Thymus (tissue), 11 donors: ENCODE data around the gene SP7. TPM values are rescaled to one million over a fixed set of nuclear protein-coding genes. Genes with fewer than 3 reads are reported as not detected.
A peak's percentile ranks its signal among the peaks of the same experiment; 100 is the strongest.

Source experiments
- DNase-seq, 9 donors: peaks; one replicate each; pipeline ENCODE4 v3.0.0-alpha.2; 2013; ENCODE audit warnings: low spot score in 9 of 9, low read depth in 6 of 9, missing footprints in 1 of 9
- H3K27ac ChIP-seq, 2 donors: one replicate each; pipeline ENCODE4 v1.5.1; 2013; ENCODE audit warnings: control low read depth in 1 of 2, low read depth in 1 of 2, low read length in 1 of 2, mild to moderate bottlenecking in 1 of 2, moderate library complexity in 1 of 2
- H3K27me3 ChIP-seq, 2 donors: one replicate each; pipeline ENCODE4 v1.5.1; 2013; ENCODE audit warnings: low read length in 1 of 2; ENCODE audit not compliant: control insufficient read depth in 2 of 2, insufficient read depth in 1 of 2
- H3K36me3 ChIP-seq, 2 donors: one replicate each; pipeline ENCODE4 v1.5.1; 2013; ENCODE audit warnings: low read length in 1 of 2, mild to moderate bottlenecking in 1 of 2, moderate library complexity in 1 of 2; ENCODE audit not compliant: control insufficient read depth in 2 of 2, insufficient read depth in 2 of 2
- H3K4me1 ChIP-seq, 2 donors: one replicate each; pipeline ENCODE4 v1.5.1; 2013; ENCODE audit warnings: low read length in 2 of 2; ENCODE audit not compliant: control insufficient read depth in 2 of 2, insufficient read depth in 2 of 2
- H3K4me3 ChIP-seq, 2 donors: one replicate each; pipeline ENCODE4 v1.5.1; 2013; ENCODE audit warnings: low read length in 2 of 2, control low read depth in 1 of 2, mild to moderate bottlenecking in 1 of 2
- H3K9me3 ChIP-seq, 2 donors: one replicate each; pipeline ENCODE4 v1.5.1; 2013; ENCODE audit warnings: low read length in 1 of 2, mild to moderate bottlenecking in 1 of 2; ENCODE audit not compliant: control insufficient read depth in 2 of 2, insufficient read depth in 1 of 2
- whole genome bisulfite sequencing: extraction: QIAGEN DNeasy Blood & Tissue Kit; methylation state at CpG from one replicate; pipeline ENCODE4 v1.1.7; 2013; 5-methylcytosine and 5-hydroxymethylcytosine counted together
- polyA plus RNA-seq: library from polyadenylated mRNA; stranded (reverse); fragments of 200-250 nt; gene quantifications from one replicate; pipeline ENCODE4 v1.2.3, GENCODE V29; 2013
- total RNA-seq: library from RNA; stranded (reverse); fragments of 120-200 nt; gene quantifications from one replicate; pipeline ENCODE4 v1.2.4, GENCODE V29; 2013
- donor health status: healthy.

Gene SP7
- total and polyA plus RNA-seq, 2 donors: 0.02 TPM; not detected in 1

DNA sequence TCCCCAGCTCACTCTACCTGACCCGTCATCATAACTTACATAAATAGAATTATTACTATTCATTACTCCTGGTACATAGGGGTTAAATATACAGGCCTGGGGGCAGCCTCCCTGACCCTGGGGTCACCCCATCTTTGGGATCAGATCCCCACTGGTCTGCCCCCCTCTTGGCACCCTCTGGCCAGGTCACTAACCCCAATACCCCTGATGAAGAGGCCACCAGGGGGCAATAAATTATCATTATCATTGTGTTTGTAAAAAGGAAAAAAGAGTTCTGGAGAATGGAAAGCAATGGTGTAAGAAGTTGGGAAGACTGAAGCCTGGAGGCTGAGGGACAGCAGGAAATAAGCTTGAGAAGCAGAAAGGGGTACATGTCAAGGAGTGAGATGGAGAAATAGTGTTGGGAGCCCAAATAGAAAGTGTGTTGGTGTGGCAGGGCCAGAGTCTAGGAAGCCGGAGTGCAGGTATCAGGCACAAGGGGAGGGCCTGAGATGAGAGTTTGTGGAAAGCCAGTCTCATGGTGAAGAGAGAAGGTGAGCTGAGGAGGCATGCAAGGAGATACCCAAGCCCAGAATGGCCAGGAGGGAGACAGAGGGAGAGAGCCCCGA lies 8.6 kb downstream of the SP7 start:
- WGBS: 91% methylated on average over 3 of the region's 3 CpGs
- H3K27me3 ChIP-seq: peaks cover 2 to 63% of the 10 kb centered on the region in 2 donors
- peaks cover 9 to 34% of the 10 kb centered on the region in 2 donors for H3K4me1 ChIP-seq
- H3K9me3 ChIP-seq: no peaks in the 10 kb centered on the region
- H3K27ac ChIP-seq: no peak overlapping the region
- H3K4me3 ChIP-seq: no peak overlapping the region
- no peak for DNase-seq
- no peaks in the 10 kb centered on the region for H3K36me3 ChIP-seq

DNA sequence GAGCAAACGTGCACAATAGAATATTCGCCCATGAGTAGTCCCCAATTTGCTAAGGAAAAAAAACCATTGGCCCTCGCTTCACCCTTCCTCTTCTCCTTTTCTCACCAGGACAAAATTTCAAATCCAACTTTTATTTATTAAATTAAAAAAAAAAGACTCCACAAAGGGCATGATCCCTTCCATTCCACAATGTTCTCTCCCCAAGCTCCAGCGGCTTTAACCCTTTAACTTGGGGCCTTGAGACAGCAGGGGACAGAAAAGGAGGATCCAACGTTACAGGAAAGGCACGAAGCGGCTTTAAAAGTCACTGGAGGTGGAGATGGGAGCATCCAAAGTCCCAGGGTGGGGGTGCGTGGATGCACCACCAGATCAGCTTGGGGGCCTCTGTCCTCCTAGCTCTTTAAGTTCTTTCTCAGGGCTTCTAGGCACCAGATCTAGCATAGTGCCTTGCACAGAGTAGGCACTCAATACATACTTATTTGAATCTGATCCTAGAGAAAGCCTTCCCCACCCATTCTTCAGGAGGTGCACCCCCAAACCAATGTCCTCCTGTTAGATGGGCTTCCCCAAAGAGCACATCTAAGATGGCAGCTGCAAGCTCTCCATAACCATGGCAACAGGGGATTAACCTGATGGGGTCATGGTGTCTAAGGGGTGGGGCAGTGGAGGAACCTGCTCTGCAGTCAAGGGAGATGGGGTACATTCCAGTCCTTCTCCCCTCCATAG lies 9.5 kb downstream of the SP7 start:
- peaks cover 2 to 55% of the 10 kb centered on the region in 2 donors for H3K27me3 ChIP-seq
- 89% methylated on average over 8 of the region's 8 CpGs for WGBS
- DNase-seq: no peak
- no peaks in the 10 kb centered on the region for H3K36me3 ChIP-seq
- H3K4me1 ChIP-seq: peaks cover 13 to 43% of the 10 kb centered on the region in 2 donors
- no peak overlapping the region for H3K27ac ChIP-seq
- no peak overlapping the region for H3K4me3 ChIP-seq
- no peaks in the 10 kb centered on the region for H3K9me3 ChIP-seq

DNA sequence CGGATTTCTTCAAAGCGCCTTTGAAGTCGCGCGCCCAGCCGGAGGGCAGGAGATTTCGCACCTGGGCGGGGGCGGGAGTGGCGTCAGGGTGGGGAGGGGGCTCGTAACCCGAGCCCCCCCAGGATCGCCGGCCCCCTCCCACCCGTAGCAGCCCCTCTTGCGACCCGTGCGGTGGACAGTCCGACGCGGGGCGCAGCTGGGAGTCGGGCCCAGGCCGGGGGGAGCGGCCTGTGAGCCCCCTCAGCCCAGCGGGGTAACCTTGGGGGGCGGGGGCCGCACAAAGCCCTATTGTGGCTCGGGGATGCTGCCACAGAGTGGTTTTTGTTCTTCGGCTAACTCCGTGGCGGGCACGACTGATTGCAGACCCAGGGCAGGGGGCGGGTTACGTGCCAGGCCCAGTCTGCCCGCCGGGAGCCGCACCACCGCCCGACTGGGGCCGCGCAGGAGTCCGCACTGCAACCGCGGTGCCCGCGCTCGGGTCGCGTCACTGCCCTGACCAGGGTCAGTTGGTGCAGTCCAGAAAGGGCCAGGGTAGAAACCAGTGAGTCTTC lies 10.6 kb downstream of the SP7 start:
- DNase-seq: peak in 1 of 9 donors; percentile 60
- no peaks in the 10 kb centered on the region for H3K36me3 ChIP-seq
- H3K27me3 ChIP-seq: peaks cover 2 to 48% of the 10 kb centered on the region in 2 donors
- H3K9me3 ChIP-seq: no peaks in the 10 kb centered on the region
- peak overlapping the region in 1 of 2 donors; percentile 15 for H3K27ac ChIP-seq
- peak overlapping the region; percentile 76 to 83 for H3K4me3 ChIP-seq
- under 1% methylated on average over 50 of the region's 50 CpGs for WGBS
- peaks cover 16 to 46% of the 10 kb centered on the region in 2 donors for H3K4me1 ChIP-seq

DNA sequence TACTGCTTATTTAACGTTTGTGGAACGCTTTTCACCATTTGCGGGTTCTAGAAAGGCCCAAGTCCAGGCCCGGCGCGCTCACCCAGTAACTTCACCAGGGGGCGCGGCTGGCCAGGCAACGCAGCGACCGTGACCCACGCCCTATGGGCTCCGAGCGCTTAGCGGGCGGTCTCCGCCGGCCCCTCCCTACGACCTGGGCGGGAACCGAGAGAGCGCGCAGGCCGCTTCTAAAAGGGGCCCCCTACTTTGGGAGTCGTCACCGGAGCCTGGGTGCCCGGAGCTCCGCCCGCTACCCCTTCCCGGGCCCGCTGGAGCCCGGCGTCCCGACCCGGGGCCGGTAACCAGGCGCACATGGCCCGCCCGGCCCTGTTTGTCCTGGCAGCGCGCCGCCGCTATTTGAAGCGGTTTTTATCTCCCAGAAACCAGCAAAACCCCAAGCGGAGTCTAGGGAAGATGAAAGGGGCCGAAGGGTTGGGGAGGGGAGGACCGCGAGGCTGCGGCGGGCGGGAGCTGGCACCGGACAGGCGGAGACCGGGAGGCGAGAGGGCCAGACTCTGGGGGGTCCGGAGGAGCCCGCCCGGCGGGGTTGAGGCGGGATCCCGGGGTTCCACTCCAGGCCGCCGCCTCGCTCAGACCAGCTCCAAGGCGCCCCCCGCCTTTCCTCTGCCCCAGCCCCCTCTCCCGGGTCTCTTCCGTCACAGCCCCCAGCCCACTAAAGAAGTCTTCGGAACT lies 11.2 kb downstream of the SP7 start:
- WGBS: under 1% methylated on average over 69 of the region's 69 CpGs
- DNase-seq: peak in 7 of 9 donors; percentile 58 to 86 (median 63)
- H3K27ac ChIP-seq: peak overlapping the region; percentile 90 to 97
- H3K36me3 ChIP-seq: peaks cover 0 to 4% of the 10 kb centered on the region in 2 donors
- H3K4me3 ChIP-seq: peak overlapping the region; percentile 76 to 83
- peaks cover 2 to 46% of the 10 kb centered on the region in 2 donors for H3K27me3 ChIP-seq
- H3K9me3 ChIP-seq: no peaks in the 10 kb centered on the region
- H3K4me1 ChIP-seq: peaks cover 20 to 52% of the 10 kb centered on the region in 2 donors

DNA sequence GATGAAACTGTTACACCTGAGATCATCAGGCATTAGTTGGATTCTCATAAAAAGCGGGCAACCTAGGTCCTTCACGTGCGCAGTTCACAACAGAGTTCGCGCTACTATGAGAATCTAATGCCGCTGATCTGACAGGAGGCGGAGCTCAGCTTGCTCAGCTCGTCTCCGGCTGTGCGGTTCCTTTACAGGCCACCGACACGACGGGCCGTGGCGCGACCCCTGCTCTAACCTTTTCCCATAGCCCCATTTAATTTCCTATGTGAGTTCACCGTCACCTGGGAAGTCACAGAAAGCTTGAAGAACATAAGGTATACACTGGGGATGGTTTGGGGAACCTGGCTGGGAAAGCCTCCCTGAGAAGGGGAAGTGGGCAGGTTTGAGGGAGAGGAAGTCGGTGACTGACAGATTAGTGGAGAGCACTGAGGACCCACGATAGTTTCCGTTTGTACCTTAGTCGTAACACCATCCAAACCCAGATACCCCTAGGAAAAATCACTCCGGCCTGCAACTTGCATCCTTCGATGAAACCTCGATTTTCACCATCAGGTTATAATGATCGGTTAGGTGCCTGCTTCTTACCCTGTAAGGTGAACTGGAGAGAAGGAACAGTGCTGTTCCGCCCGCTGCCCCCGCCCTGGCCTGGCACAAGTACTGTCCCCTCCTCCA lies 11.9 kb downstream of the SP7 start:
- Histone ChIP-seq H3K27ac (peak overlapping the region; percentile 90 to 97), H3K4me3 (peak overlapping the region; percentile 76 to 83), H3K9me3 (no peaks in the 10 kb centered on the region), H3K4me1 (peaks cover 20 to 52% of the 10 kb centered on the region in 2 donors), H3K36me3 (peaks cover 1 to 7% of the 10 kb centered on the region in 2 donors), H3K27me3 (peaks cover 2 to 46% of the 10 kb centered on the region in 2 donors)
- peak in 8 of 9 donors; percentile 58 to 88 (median 70) for DNase-seq
- WGBS: 2% methylated on average over 28 of the region's 28 CpGs

DNA sequence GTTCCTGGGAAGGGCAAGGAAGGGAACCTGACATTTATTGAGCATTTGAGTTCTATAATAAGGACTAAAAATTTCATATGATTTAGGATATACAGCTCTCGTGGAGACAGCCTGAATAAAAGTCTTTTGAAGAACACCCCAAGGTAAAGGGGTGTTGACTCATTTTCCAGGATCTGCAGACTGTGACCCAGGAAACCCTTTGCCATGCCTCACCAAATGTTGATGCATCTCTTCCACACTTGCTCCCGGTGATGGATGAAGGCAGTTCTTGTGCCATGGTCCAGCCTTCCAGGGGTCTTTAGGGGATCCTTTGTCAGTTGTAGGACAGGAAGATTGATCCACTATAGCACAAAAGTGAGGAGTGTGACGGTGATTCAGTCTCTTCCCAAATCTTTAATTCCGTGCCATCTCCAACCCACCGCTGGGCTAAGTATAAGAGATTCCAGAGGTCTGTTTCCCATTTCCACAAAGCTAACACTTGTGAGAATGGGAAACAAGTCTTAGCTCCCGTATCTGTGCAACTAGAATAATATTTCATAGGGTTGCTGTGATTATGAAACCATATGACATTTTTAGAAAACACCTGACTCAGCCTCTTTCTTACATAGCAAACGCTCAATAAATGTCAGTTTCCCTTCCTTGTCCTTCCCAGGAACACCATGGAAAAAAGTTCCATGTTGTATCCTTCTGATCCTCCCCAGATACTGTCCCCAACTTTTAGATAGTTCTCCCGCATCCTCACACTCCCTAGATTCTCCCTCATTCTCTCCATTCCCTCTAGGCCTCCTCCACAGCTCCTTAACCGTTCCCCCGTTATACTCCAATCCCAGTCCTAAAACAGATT lies 15.6 kb downstream of the SP7 start:
- H3K4me3 ChIP-seq: peak overlapping the region; percentile 64 to 99
- no peak for DNase-seq
- peak overlapping the region; percentile 78 to 99 for H3K27ac ChIP-seq
- no peaks in the 10 kb centered on the region for H3K9me3 ChIP-seq
- WGBS: 53% methylated on average over 10 of the region's 10 CpGs
- H3K4me1 ChIP-seq: peaks cover 17 to 40% of the 10 kb centered on the region in 2 donors
- peaks cover 14 to 31% of the 10 kb centered on the region in 2 donors for H3K36me3 ChIP-seq
- H3K27me3 ChIP-seq: peaks cover 0 to 12% of the 10 kb centered on the region in 2 donors

DNA sequence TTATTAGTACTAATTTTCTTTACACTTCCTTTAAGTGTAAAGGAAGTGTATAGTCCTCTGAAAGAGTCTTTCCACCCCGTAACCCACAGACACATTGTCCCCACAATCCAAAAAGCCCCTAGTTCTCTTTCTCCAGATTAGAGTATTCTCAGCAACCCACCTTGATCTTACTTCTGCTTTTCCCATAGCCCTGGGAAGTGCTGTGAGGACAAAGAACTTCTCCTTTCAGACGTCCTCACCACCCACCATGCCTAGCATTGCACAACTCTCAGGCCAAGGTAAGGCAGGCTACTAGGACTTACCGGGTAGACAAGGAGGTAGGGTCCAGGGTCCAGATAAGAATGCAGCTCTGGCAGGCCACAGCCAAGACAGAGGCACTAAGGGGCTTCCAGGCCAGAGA lies 22.2 kb downstream of the SP7 start:
- H3K4me3 ChIP-seq: no peak overlapping the region
- no peaks in the 10 kb centered on the region for H3K27me3 ChIP-seq
- 42% methylated on average over 3 of the region's 3 CpGs for WGBS
- H3K27ac ChIP-seq: no peak overlapping the region
- no peaks in the 10 kb centered on the region for H3K9me3 ChIP-seq
- H3K4me1 ChIP-seq: no peaks in the 10 kb centered on the region
- DNase-seq: no peak
- H3K36me3 ChIP-seq: peaks cover 42 to 63% of the 10 kb centered on the region in 2 donors

DNA sequence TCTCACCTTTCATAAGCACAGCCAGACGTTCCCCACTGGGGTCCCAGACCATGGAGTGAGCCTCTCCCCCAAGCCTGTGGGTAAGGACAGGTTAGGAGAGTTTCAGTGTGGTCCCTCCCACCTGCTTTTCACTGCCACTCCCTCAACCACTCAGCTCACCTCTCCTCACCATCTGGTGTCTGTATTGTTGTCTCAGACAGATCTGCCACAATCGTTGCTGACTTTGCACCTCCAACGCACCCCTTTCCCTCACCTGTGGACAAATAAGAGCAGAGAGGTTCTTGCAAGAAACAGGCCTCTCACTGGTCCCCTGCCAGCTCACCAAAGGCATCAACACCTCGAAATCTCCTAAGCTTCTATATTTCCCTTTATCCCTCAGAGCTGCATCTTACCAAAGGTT lies 27.9 kb downstream of the SP7 start:
- no peaks in the 10 kb centered on the region for H3K4me1 ChIP-seq
- no peaks in the 10 kb centered on the region for H3K27me3 ChIP-seq
- H3K4me3 ChIP-seq: no peak overlapping the region
- H3K36me3 ChIP-seq: peaks cover 55 to 67% of the 10 kb centered on the region in 2 donors
- 96% methylated on average over 4 of the region's 4 CpGs for WGBS
- H3K27ac ChIP-seq: no peak overlapping the region
- H3K9me3 ChIP-seq: no peaks in the 10 kb centered on the region
- no peak for DNase-seq
